GM12891 (cell line): Measurements from ENCODE around the gene MPO.

ENCODE experiments used
- POLR2A ChIP-seq: IDR thresholded peaks from 2 replicates; pipeline ENCODE4 v1.6.1; 2011; ENCODE audit warnings: low read depth, low read length, control low read depth
- TAF1 ChIP-seq: IDR thresholded peaks from 2 replicates; pipeline ENCODE4 v1.6.1; 2011; ENCODE audit warnings: low read depth, low read length, control low read depth

DNA sequence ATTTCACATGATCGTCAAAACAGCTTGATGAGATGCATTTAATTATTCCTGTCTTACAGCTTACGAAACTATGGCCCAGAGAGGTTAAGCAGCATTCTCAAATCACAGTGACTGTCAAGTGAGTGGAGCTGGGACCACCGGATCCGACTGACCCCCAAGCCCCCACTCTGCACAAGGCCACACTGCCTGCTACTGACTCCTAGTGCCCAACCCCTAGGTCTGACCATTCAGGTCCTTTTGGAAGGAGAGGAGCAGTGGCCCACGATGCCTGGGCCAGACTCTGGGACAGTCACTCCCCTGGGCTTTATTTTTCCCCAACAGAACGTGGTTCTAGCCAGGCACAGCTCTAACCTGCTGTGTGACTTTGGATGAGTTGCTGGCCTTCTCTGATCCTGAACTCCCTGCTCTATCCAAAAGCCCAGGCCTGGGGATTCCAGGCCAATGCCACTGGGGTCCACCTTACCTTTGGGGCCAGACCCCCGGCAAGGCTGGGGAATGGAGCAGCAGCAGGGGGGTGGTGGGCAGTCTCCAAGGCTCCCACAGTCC is 38.0 kb upstream of the MPO start:
- TF ChIP-seq POLR2A, result no peak; the same call in 1 of the 2 replicates
- TF ChIP-seq TAF1, result no peak
